ENCODE measurements around the gene TMEM252. TPM values are rescaled to one million over a fixed set of nuclear protein-coding genes. Genes with fewer than 3 reads are reported as not detected.

TMEM252 gene
- total RNA-seq, 1 donor from 2014 or later: not detected

GRCh38 chr9:68548241-68548640, 7.6 kb upstream of the TMEM252 start:
- no peak for TF ChIP-seq CTCF (IDR thresholded peaks at IDR 0.05; ENCODE audit: borderline replicate concordance)
- Histone ChIP-seq H3K4me1 (peaks cover 21% of the 10 kb centered on the region), H3K27me3 (ENCODE audit: low read depth) (no peaks in the 10 kb centered on the region), H3K27ac (replicated peaks) (peak overlapping the region; percentile 33), H3K36me3 (no peaks in the 10 kb centered on the region), H3K4me3 (no peak overlapping the region), H3K9me3 (replicated peaks) (no peaks in the 10 kb centered on the region)
- intact Hi-C loops (cut with micrococcal nuclease): no loop called here
- no peak for DNase-seq

GRCh38 chr9:68547417-68547816, 6.7 kb upstream of the TMEM252 start:
- H3K4me1 ChIP-seq: peaks cover 13% of the 10 kb centered on the region
- no peak overlapping the region for H3K4me3 ChIP-seq
- H3K27me3 ChIP-seq (ENCODE audit: low read depth): no peaks in the 10 kb centered on the region
- TF ChIP-seq CTCF (IDR thresholded peaks at IDR 0.05; ENCODE audit: borderline replicate concordance): no peak
- peak overlapping the region; percentile 59 for H3K27ac ChIP-seq (replicated peaks)
- no peaks in the 10 kb centered on the region for H3K36me3 ChIP-seq
- H3K9me3 ChIP-seq (replicated peaks): no peaks in the 10 kb centered on the region
- no peak for DNase-seq
- intact Hi-C loops (cut with micrococcal nuclease): no loop called here

GRCh38 chr9:68546596-68547390, 6.1 kb upstream of the TMEM252 start:
- Histone ChIP-seq H3K4me1 (peaks cover 16% of the 10 kb centered on the region), H3K27me3 (ENCODE audit: low read depth) (no peaks in the 10 kb centered on the region), H3K27ac (replicated peaks) (peak overlapping the region; percentile 59), H3K36me3 (no peaks in the 10 kb centered on the region), H3K4me3 (no peak overlapping the region), H3K9me3 (replicated peaks) (no peaks in the 10 kb centered on the region)
- TF ChIP-seq CTCF (IDR thresholded peaks at IDR 0.05; ENCODE audit: borderline replicate concordance): no peak
- intact Hi-C loops (cut with micrococcal nuclease): no loop called here
- no peak for DNase-seq

- Histone ChIP-seq H3K4me3 (no peak overlapping the region), H3K27me3 (ENCODE audit: low read depth) (no peaks in the 10 kb centered on the region), H3K9me3 (replicated peaks) (no peaks in the 10 kb centered on the region), H3K27ac (replicated peaks) (no peak overlapping the region), H3K36me3 (no peaks in the 10 kb centered on the region), H3K4me1 (peaks cover 30% of the 10 kb centered on the region)
- intact Hi-C loops (cut with micrococcal nuclease): no loop called here
- TF ChIP-seq CTCF (IDR thresholded peaks at IDR 0.05; ENCODE audit: borderline replicate concordance): no peak
- DNase-seq: no peak
These were observed 4.5 kb upstream of the TMEM252 start for GRCh38 chr9:68545033-68545705.

- Histone ChIP-seq H3K4me3 (no peak overlapping the region), H3K4me1 (peaks cover 44% of the 10 kb centered on the region), H3K27ac (replicated peaks) (peak overlapping the region; percentile 52), H3K36me3 (no peaks in the 10 kb centered on the region), H3K9me3 (replicated peaks) (no peaks in the 10 kb centered on the region), H3K27me3 (ENCODE audit: low read depth) (no peaks in the 10 kb centered on the region)
- intact Hi-C loops (cut with micrococcal nuclease): no loop called here
- no peak for TF ChIP-seq CTCF (IDR thresholded peaks at IDR 0.05; ENCODE audit: borderline replicate concordance)
- DNase-seq: no peak
These were observed 885 bp upstream of the TMEM252 start for GRCh38 chr9:68541568-68541967.
